Skin of body (tissue), 2 donors: ENCODE data around the gene PAPPA. TPM values are rescaled to one million over a fixed set of nuclear protein-coding genes. Genes with fewer than 3 reads are reported as not detected.

Source experiments
- DNase-seq: peaks from one replicate; lab custom pipeline; 2025; lab: John Stamatoyannopoulos, UW
- total RNA-seq: library from RNA; depleted of rRNA; stranded (reverse); fragments of >200 nt; gene quantifications from one replicate; pipeline ENCODE4 v1.2.3, GENCODE V29; 2014

PAPPA gene, protein sequence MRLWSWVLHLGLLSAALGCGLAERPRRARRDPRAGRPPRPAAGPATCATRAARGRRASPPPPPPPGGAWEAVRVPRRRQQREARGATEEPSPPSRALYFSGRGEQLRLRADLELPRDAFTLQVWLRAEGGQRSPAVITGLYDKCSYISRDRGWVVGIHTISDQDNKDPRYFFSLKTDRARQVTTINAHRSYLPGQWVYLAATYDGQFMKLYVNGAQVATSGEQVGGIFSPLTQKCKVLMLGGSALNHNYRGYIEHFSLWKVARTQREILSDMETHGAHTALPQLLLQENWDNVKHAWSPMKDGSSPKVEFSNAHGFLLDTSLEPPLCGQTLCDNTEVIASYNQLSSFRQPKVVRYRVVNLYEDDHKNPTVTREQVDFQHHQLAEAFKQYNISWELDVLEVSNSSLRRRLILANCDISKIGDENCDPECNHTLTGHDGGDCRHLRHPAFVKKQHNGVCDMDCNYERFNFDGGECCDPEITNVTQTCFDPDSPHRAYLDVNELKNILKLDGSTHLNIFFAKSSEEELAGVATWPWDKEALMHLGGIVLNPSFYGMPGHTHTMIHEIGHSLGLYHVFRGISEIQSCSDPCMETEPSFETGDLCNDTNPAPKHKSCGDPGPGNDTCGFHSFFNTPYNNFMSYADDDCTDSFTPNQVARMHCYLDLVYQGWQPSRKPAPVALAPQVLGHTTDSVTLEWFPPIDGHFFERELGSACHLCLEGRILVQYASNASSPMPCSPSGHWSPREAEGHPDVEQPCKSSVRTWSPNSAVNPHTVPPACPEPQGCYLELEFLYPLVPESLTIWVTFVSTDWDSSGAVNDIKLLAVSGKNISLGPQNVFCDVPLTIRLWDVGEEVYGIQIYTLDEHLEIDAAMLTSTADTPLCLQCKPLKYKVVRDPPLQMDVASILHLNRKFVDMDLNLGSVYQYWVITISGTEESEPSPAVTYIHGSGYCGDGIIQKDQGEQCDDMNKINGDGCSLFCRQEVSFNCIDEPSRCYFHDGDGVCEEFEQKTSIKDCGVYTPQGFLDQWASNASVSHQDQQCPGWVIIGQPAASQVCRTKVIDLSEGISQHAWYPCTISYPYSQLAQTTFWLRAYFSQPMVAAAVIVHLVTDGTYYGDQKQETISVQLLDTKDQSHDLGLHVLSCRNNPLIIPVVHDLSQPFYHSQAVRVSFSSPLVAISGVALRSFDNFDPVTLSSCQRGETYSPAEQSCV (N-terminal part only)
- 4.4 TPM for total RNA-seq

DNA sequence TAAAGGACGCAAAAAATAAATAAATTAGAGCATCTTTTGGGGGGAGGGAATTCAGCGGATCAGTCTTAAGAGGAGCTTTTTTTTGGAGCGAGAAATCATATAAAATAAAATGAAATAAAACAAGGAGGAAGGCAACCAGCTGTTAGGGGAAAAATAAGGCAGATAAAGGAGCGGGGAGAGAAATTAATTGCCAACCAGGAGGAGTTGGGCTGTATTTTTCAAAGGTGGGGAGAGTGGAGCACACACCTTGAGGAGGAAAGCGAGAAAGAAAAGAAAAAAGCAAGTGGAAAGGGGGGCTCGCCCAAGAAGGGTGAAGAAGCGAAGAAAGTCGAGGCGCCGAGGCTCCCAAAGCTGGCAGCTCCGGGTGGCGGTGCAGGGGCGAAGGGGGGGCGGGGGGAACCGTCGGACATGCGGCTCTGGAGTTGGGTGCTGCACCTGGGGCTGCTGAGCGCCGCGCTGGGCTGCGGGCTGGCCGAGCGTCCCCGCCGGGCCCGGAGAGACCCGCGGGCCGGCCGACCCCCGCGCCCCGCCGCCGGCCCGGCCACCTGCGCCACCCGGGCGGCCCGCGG lies at the start of gene PAPPA:
Gene PAPPA (plus strand): TSS at position 27 of the 569 bp plus-strand sequence. CDS start 382 bp downstream, at position 409.
- no peak for DNase-seq

DNA sequence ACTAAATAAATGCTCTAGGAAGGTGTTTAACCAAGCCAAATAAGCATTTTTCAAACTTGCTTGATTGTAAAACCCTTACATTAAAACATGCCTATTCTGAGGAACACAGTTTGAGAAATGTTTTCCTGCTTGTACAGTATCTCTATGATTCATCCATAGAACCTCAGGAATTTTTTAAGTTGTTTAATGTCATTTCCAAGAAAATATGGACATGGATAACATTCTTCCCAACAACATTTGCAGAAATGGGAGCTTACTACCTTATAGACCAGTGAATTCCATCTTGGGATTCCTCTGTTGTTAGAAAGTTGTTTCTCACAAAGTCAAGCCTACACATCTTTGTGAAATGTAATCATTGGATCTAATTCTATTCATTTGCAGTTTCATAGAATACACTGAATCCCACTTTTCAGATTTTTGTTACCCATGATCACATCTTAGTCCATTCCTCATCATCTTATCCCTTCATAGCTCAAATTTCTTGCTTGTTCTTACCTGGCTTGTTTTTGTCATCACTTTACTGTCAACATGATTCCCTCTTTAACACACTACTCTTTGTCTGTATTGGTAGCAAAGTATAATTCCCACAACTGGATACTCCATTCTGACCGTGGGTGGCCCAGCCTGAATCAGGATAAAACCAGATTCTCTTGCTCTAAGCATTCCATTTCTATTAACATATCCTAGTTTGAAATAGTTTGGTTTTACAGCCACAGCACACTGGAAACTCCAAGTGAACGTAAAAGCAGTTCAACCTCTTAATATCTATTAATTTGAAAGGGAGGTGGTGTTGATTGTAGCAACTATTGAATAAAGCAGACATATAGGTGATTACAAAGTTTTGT lies 49.4 kb upstream of the PAPPA start:
- no peak for DNase-seq

DNA sequence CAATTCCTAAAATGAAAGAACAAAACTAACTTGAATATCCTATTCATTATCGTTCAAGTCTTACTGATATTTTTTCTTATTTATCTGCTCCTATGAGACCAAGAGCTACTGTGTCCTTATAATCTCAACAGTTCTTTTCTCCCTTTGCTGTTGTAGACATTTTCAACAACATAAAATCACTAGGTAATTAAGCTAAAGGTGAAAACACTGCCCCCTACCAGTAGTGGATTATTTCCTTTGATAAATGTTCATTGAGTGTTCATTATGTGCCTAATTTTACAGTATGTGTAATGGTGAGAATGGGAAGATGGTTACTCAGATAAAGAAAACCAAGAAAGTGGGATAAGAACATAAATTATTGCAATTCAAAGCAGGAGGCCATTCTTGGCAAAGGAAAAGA lies 41.4 kb upstream of the PAPPA start:
- no peak for DNase-seq

DNA sequence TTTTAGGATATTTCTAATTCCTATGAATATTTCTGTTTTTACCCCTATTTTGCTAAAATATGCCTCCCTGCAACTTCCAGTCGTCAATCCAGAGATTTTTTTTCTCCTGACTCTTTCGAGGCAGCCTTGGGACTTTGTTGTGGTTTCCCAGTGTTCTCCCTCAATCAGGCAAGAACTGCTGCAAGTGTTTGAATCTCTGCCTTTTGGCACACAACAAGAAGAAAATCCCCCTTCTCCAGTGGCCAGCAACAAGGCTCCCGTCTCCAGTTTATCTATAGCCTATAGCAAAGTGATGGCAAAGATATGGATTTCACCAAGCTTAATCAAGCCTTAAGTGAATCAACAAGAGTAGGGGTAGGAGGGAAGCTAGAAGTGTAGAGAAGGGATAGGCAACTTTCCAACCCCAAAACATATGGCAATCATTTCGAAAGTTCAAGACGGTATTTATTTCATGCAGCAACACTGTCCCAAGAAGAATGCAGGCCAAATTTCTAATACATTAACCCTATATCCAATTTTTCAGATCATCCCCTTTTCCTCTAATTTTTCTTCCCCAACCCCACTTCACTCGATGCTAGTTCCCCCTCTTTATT lies 37.7 kb upstream of the PAPPA start:
- DNase-seq: peak; percentile 53

DNA sequence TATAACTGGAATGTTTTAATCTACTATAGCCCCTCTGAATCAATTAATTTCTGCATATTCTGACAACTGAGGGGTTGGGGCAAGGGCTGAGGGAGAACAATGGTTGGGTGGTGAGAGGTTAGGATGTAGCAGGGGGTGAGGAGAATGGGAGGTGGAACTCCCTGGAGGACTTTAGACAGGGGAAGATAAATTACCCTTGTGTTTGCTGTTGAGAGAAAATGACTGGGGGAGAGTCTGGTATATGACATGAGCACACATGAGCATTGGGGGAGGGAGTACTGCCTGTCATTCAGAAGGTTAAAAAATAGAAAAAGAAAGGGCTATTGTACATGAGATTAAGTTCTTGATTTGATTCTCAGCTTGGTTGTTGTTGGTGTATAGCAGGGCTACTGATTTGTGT lies 37.2 kb upstream of the PAPPA start:
- no peak for DNase-seq

DNA sequence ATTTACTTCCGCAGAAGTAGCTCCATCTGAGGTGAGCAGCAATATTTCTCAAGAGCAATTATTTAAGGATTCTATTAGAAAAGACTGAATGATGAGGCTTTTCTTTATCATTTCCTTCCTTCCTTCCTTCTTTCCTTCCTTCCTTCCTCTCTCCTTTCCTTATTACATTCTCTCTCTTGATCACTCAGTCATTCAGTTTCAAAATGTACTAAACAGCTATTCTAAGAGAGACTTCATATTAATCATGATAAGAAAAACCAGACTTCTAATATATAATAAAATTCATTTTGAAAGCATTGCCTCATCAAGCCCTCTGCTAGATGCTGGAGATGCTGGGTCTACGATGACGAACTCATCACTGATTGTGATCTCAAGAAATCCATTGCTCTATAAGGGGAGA lies 30.4 kb upstream of the PAPPA start:
- no peak for DNase-seq

DNA sequence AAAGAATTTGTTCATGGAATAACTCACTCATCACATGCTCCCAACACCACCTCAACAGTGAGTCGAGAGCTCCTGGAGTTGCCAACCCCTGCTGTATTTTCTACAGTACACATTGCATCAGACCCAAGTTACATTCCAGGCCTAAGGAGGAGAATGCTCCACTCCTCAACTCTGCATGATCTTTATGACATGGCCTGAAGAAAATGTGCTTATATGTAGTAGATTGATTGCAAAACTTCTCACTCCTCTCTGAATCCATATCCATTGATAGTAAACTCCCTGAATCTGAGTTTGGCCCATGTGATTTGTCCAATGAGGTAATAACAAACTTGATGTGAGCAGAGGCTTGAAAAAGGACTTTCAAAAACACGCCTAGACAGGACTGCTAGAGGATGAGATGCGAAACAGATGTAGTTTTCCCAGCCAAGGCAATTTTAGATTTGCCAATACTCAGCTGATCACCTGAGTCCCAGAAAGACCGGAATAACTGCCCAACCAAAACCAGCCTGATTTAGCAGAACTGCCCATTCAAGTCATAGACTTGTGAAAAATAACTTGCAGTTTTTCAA lies 29.0 kb upstream of the PAPPA start:
- no peak for DNase-seq

DNA sequence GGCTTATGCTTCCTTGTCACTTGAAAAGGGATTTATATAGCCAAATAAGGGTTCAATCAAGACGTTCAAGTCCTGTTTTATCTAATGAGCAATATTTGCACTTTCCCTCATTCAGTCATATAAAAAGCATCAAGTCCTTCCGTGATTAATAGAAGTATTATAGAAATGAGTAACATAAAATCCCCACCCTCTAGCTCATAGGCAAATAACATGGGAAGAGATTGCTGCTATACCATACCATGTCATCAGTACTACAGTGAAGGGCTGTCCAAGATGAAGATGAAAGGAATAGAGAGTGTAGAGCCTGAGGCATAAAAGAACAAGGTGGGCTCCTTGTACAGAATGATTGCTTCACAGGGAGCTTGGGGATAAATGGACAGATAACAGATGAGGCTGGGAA lies 20.4 kb upstream of the PAPPA start:
- no peak for DNase-seq

DNA sequence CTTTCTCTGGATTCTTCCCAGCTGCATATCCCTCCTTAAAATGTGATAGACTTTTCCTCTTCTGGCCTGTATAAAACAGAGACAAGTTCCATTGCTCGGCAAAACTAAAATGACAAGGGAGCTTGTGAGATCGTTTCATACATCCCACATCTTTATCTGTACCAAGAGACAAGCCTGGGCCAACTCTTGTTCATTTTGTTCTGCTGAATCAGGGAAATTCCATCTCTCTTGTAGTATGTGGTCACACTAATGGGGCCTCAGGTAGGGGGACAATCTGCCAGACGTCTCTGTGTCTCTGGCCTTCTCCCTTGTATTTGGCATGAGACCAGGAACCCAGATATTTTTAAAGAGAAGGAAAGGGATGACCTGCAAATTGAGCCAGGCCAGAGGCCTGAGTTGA lies 18.6 kb upstream of the PAPPA start:
- no peak for DNase-seq

DNA sequence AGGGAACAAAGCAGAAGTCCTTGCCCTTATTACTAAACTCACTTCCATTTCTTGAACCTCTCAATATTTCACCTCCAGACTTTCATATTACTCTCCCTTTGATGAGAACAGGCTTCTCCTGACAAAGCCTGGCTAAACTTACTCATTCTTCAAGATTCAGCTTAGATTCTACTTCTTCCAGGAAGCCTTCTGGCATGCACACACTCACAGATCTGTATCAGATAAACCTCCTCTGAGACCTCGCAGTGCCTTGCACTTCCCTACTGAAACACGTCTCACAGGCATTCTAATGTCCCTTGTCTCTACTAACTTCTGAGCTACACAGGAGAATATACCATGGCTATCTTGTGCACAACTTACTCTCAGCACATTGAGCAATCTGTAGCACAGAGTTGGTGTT lies 16.6 kb upstream of the PAPPA start:
- no peak for DNase-seq

DNA sequence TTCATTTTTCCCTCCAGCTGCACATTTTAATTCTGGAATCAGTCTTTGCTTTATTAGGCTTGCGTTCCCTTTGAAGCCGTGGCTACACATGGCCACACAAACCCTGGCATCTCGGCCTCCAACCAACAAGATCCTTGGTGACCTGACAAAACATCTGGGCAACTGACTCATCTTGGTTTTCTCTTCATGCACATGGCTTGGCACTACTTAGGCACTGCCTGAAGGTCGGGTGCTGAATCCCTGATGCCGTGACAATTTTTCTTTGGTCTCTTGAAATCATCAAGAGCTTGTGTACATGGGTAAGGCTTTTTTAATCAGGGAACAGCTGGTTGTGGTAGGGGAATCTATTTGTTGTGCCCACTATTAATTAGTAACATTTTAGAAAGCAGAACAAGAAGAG lies 16.0 kb upstream of the PAPPA start:
- no peak for DNase-seq

DNA sequence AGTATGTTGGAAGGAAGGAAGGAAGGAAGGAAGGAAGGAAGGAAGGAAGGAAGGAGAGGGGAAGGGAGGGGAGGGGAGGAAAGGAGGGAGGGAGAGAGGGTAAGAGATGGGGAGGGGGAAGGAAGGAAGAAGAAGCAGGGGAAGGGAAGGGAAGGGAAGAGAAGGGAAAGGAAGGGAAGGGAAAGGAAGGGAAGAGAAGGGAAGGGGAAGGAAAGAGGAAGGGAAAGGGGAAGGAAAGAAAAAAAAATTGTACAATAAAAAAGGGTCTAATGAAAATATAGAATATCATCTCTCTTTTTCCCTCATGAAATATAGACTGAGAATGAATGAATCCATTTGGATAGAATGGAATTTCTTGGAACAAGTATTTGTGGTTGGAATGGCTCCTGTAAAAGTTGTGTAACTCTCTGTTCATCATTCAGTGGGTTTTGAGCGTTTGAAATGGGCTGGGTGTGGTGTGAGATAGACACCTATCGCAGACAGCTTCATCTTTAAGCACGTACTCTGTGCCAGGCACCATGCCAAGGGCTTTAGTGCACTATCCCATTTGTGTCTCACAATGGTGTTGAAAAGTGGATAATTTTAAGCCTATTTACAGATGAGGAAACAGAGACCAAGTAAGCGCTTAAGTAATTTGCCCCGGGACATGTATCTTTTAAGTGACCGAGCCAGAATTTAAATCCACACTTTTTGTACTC lies 11.6 kb upstream of the PAPPA start:
- no peak for DNase-seq

DNA sequence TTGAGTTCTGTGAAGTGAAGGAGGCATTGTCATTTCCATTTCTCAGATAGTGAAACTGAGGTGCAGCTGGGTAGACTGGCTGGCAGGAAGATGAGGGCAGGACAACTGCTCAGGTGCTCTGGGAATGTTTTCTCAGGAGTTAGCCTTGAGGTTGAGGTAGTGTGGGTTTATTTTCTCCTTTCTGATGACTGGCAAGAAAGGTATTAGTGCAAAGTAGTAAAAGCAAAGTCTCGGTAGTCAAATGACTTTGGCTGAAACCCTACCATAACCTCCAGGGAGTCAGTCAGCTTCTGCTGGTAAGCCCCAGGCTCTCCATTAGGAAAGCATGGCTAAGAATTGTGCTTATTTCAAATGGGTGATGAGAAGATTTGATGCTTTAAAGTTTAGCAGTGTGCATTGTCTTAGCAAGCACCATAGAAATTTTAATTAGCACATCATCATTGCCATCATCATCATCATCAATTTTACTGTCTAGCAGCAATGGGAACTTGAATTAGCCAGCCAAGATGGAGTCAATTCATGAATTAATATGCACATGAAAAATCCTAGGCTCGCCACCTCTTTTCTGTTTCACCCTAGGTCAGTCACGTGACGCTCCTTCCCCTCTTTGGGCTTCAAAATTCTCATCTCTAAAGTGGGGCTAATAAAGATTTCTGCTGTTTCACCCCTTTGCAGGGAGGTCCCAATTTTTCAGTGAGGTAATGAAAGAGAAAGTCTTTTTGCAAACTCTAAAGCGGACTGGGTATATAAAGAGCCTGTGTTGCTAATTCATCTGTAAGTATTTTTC lies 10.7 kb upstream of the PAPPA start:
- no peak for DNase-seq

DNA sequence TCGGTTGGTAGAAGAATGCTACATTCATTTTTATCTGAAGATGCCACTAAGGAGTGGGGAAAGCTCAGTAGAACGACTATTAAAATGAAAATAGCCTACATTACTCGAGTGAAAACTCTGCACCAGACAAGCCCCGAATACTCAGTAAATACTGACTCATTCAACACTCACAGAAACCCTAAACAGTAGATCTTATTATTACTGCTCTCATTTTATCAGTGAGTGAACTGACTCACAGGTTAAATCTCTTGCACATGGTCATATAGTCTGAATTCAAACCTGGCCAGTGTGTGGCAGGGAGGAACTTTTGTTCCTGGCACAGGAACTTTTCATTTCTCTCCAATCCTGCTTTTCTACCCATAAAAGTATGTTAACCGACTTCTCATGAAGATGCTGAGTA lies 9.6 kb upstream of the PAPPA start:
- DNase-seq: no peak

DNA sequence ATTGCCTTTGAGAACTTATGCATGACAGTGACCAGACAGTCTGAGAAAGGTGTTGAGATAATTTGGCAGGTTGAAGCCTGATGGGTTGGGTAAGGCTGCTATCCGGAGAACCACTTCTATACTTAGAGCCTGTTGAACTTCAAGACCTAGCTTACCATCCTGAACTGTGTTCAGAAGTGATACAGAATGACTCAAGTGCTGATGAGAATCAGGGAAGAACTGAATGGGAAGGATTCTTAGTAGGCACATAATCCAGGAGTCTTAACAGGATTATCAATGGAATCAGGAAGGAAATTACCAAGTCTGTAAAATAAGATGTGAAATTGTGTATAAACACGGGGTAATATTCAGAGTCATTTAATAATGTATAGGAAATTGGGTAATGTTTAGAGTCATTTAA lies 9.0 kb upstream of the PAPPA start:
- no peak for DNase-seq

DNA sequence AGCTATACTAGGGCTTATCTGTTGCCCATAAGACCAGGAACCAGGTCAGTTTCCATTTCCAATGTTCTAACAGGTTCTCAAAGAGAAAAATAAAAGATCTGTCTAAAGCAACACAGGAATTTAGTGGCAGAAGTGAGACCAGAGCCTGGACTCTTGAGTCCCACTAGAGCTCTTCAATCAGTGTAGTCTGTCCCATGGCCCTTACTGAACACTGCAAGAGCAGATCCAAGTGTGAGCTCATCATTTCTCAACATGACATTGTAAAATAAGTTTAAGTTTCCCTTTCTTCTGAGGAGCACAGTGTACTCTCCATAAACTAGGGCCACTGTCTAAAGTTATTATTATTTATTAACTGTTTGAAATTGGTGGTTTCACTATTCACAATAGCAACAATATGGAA lies 8.6 kb upstream of the PAPPA start:
- no peak for DNase-seq

DNA sequence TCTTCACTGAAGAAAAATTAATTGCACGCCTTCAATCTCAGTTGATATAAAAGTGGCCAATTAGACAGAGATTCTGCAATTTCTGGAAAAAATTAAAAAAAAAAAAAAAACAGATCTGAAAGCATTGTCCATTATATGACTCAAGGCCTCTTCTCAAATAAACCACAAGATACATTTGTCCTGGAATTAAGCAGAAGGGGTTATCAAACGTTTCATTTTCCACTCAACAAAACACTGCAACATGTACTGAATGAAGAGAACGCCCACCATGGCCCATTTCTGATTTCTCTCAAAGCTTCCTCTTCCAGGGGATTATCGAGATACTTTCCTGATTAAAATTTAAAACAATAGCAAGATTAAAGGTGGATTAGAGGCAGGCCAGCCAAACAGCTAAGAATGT lies 5.8 kb upstream of the PAPPA start:
- no peak for DNase-seq

DNA sequence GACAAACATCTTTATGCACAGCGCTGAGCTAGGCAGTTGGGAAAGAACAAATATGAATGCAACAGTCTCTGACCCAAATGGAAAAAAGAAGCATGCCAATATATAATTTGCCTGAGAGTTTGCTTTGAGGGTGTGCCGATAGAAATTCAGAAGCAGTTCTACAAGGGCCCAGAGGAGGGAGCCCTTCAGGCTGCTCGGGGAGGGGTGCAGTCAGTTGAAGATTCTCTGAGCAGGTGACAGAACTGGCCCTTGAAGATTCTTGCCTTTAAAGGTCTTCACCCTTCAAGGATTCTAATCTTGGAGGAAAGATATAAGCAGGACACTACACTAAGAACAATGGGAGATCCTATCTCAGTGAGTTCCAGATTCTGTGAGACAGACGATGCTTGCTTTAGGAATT lies 3.7 kb upstream of the PAPPA start:
- DNase-seq: no peak

DNA sequence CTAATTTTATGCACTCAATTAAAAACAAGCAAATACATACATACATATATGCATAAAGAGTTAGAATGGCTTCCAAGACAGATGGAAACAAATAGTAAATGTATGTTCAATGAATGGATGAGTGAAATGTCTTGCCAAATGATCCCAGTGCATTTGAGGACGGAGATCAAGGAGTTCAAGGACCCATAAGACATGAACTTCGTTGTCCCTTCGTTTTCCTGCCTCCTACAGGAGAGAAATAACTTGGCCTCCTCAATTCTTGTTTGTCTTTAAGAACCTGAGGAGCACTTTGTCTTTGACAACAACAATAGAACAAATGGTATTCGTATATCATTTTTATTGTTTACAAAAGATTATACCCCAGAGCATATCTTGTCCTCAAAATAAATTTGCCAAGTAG lies 2.4 kb upstream of the PAPPA start:
- DNase-seq: no peak
